Vagina (tissue), 2 donors: Measurements from ENCODE around the gene PHF11. TPM values are rescaled to one million over a fixed set of nuclear protein-coding genes. Genes with fewer than 3 reads are reported as not detected.

Experiments used
- DNase-seq, 2 donors: peaks; one replicate each; pipeline ENCODE4 v3.0.0-alpha.2; 2017; ENCODE audit errors: extremely low spot score in 2 of 2
- H3K27ac ChIP-seq: fragments of 200-600 bp; sonication (generic); one replicate; pipeline ENCODE4 v1.5.1; 2019
- H3K27me3 ChIP-seq: fragments of 200-600 bp; sonication (generic); one replicate; pipeline ENCODE4 v1.5.1; 2019
- H3K36me3 ChIP-seq, 2 donors: fragments of 200-600 bp; sonication (generic); one replicate each; pipeline ENCODE4 v1.5.1; 2017 to 2019
- H3K4me1 ChIP-seq: fragments of 200-600 bp; sonication (generic); one replicate; pipeline ENCODE4 v1.5.1; 2019
- H3K4me3 ChIP-seq, 2 donors: fragments of 200-600 bp; sonication (generic); 1 replicate in 1 of 2; 2 replicates in 1 of 2; pipeline ENCODE4 v1.5.1; 2016 to 2019
- H3K9me3 ChIP-seq: fragments of 200-600 bp; sonication (generic); one replicate; pipeline ENCODE4 v1.5.1; 2019
- CTCF ChIP-seq, 3 experiments: fragments of 450-650 bp in 2 of 3; fragments of 200-600 bp in 1 of 3; sonication (generic) in 1 of 3; IDR thresholded peaks; one replicate each; pipeline ENCODE4 v1.5.1; 2017 to 2019; ENCODE audit warnings: antibody characterized with exemption in 3 of 3, mild to moderate bottlenecking in 2 of 3, moderate library complexity in 2 of 3
- POLR2A ChIP-seq, 2 donors: fragments of 450-650 bp; IDR thresholded peaks; one replicate each; pipeline ENCODE4 v1.6.1; 2017; ENCODE audit warnings: antibody characterized with exemption in 2 of 2, mild to moderate bottlenecking in 2 of 2, moderate library complexity in 2 of 2
- POLR2AphosphoS5 ChIP-seq, 2 donors: sonication (generic); formaldehyde crosslinking; IDR thresholded peaks; one replicate each; pipeline ENCODE4 v1.9.0; 2017; ENCODE audit warnings: antibody characterized with exemption in 2 of 2, mild to moderate bottlenecking in 2 of 2, low read depth in 1 of 2; ENCODE audit not compliant: insufficient read depth in 1 of 2
- intact Hi-C: fragments of 100-400 bp; cut with DNase I; formaldehyde crosslinking; loops from one replicate; pipeline ENCODE4 v1.15.1; 2023
- total RNA-seq: library from RNA; depleted of rRNA; stranded (reverse); fragments of >200 nt; gene quantifications from one replicate; pipeline ENCODE4 v1.2.3, GENCODE V29; 2016

PHF11 gene
- total RNA-seq, 1 donor from 2014 or later: 44.9 TPM

GRCh38 chr13:49497272-49497671 is 1.5 kb downstream of the PHF11 start:
- Histone ChIP-seq H3K27me3 (no peaks in the 10 kb centered on the region), H3K36me3 (no peaks in the 10 kb centered on the region), H3K4me3 (no peak overlapping the region), H3K27ac (peak overlapping the region; percentile 85), H3K4me1 (peaks cover 10% of the 10 kb centered on the region), H3K9me3 (no peaks in the 10 kb centered on the region)
- TF ChIP-seq CTCF (IDR thresholded peaks at IDR 0.05) (no peak), POLR2A (IDR thresholded peaks at IDR 0.05) (no peak), POLR2AphosphoS5 (IDR thresholded peaks at IDR 0.05; ENCODE audit: insufficient read depth in 1 of 2, low read depth in 1 of 2) (no peak)
- DNase-seq: no peak
- intact Hi-C loops: no loop called here

GRCh38 chr13:49498206-49498605 is 2.5 kb downstream of the PHF11 start:
- peaks cover 17% of the 10 kb centered on the region for H3K4me1 ChIP-seq
- intact Hi-C loops: no loop called here

GRCh38 chr13:49499889-49500660 is 4.3 kb downstream of the PHF11 start:
- Histone ChIP-seq H3K4me3 (no peak overlapping the region), H3K4me1 (peaks cover 14% of the 10 kb centered on the region), H3K36me3 (no peaks in the 10 kb centered on the region), H3K27me3 (no peaks in the 10 kb centered on the region), H3K27ac (peak overlapping the region; percentile 30), H3K9me3 (no peaks in the 10 kb centered on the region)
- TF ChIP-seq POLR2A (IDR thresholded peaks at IDR 0.05) (no peak), POLR2AphosphoS5 (IDR thresholded peaks at IDR 0.05; ENCODE audit: insufficient read depth in 1 of 2, low read depth in 1 of 2) (no peak), CTCF (IDR thresholded peaks at IDR 0.05) (no peak)
- intact Hi-C loops: no loop called here
- DNase-seq: no peak

More at GRCh38 chr13:49498206-49498605, 2.5 kb downstream of the PHF11 start:
- Histone ChIP-seq H3K4me3 (no peak overlapping the region), H3K27ac (no peak overlapping the region), H3K9me3 (no peaks in the 10 kb centered on the region), H3K36me3 (no peaks in the 10 kb centered on the region), H3K27me3 (no peaks in the 10 kb centered on the region)
- TF ChIP-seq POLR2AphosphoS5 (IDR thresholded peaks at IDR 0.05; ENCODE audit: insufficient read depth in 1 of 2, low read depth in 1 of 2): no peak
- no peak for TF ChIP-seq POLR2A (IDR thresholded peaks at IDR 0.05)
- no peak for TF ChIP-seq CTCF (IDR thresholded peaks at IDR 0.05)
- no peak for DNase-seq

GRCh38 chr13:49502954-49503353 is 7.2 kb downstream of the PHF11 start:
- DNase-seq: no peak
- Histone ChIP-seq H3K9me3 (no peaks in the 10 kb centered on the region), H3K27ac (no peak overlapping the region), H3K36me3 (peaks cover 0 to 6% of the 10 kb centered on the region in 2 donors), H3K27me3 (no peaks in the 10 kb centered on the region), H3K4me3 (no peak overlapping the region), H3K4me1 (peaks cover 13% of the 10 kb centered on the region)
- no peak for TF ChIP-seq CTCF (IDR thresholded peaks at IDR 0.05)
- TF ChIP-seq POLR2A (IDR thresholded peaks at IDR 0.05): no peak
- TF ChIP-seq POLR2AphosphoS5 (IDR thresholded peaks at IDR 0.05; ENCODE audit: insufficient read depth in 1 of 2, low read depth in 1 of 2): no peak
- intact Hi-C loops: no loop called here

GRCh38 chr13:49503951-49504350 is 8.2 kb downstream of the PHF11 start:
- no peak overlapping the region for H3K27ac ChIP-seq
- no peak for TF ChIP-seq POLR2AphosphoS5 (IDR thresholded peaks at IDR 0.05; ENCODE audit: insufficient read depth in 1 of 2, low read depth in 1 of 2)
- no peak for TF ChIP-seq POLR2A (IDR thresholded peaks at IDR 0.05)
- no peak for TF ChIP-seq CTCF (IDR thresholded peaks at IDR 0.05)
- intact Hi-C loops: no loop called here
- no peak overlapping the region for H3K4me3 ChIP-seq
- H3K4me1 ChIP-seq: peaks cover 13% of the 10 kb centered on the region
- H3K9me3 ChIP-seq: no peaks in the 10 kb centered on the region
- H3K27me3 ChIP-seq: no peaks in the 10 kb centered on the region
- peaks cover 0 to 6% of the 10 kb centered on the region in 2 donors for H3K36me3 ChIP-seq
- no peak for DNase-seq
